HEK293 (cell line): ENCODE data around the gene SLC6A2.

ENCODE experiments used
- GLI2 ChIP-seq: fragments of 450-650 bp; formaldehyde crosslinking; IDR thresholded peaks from 2 replicates; pipeline ENCODE4; 2017; ENCODE audit warnings: missing biosample characterization, missing genetic modification characterization, low read depth, borderline replicate concordance
- MZF1 ChIP-seq: fragments of 450-650 bp; formaldehyde crosslinking; IDR thresholded peaks from 2 replicates; pipeline ENCODE4 v1.5.1; 2017; ENCODE audit warnings: missing biosample characterization, missing genetic modification characterization, borderline replicate concordance
- RBAK ChIP-seq: fragments of 450-650 bp; formaldehyde crosslinking; IDR thresholded peaks from 2 replicates; pipeline ENCODE4 v1.5.1; 2016; ENCODE audit warnings: missing biosample characterization, missing genetic modification characterization
- ZNF132 ChIP-seq: fragments of 450-650 bp; formaldehyde crosslinking; IDR thresholded peaks from 2 replicates; pipeline ENCODE4 v1.5.1; 2017; ENCODE audit warnings: missing biosample characterization, missing genetic modification characterization, borderline replicate concordance
- ZNF302 ChIP-seq: fragments of 450-650 bp; formaldehyde crosslinking; IDR thresholded peaks from 2 replicates; pipeline ENCODE4 v1.5.1; 2016; ENCODE audit warnings: missing biosample characterization, missing genetic modification characterization, low read depth
- ZNF416 ChIP-seq: fragments of 450-650 bp; formaldehyde crosslinking; IDR thresholded peaks from 2 replicates; pipeline ENCODE4 v1.5.1; 2016; ENCODE audit warnings: missing biosample characterization, missing genetic modification characterization
- ZNF571 ChIP-seq: fragments of 450-650 bp; formaldehyde crosslinking; IDR thresholded peaks from 2 replicates; pipeline ENCODE4 v1.5.0; 2017; ENCODE audit warnings: missing biosample characterization, missing genetic modification characterization
- TF ChIP-seq, protein P1 (sequence below): fragments of 450-650 bp; formaldehyde crosslinking; IDR thresholded peaks from 2 replicates; pipeline ENCODE4 v1.5.1; 2016; ENCODE audit warnings: missing biosample characterization, missing genetic modification characterization
- TF ChIP-seq, protein P2 (sequence below): fragments of 450-650 bp; formaldehyde crosslinking; IDR thresholded peaks from 2 replicates; pipeline ENCODE4 v1.5.1; 2016; ENCODE audit warnings: missing biosample characterization, missing genetic modification characterization
- TF ChIP-seq, protein P3 (sequence below): fragments of 450-650 bp; formaldehyde crosslinking; IDR thresholded peaks from 2 replicates; pipeline ENCODE4 v1.5.1; 2016; ENCODE audit warnings: missing biosample characterization, missing genetic modification characterization

DNA sequence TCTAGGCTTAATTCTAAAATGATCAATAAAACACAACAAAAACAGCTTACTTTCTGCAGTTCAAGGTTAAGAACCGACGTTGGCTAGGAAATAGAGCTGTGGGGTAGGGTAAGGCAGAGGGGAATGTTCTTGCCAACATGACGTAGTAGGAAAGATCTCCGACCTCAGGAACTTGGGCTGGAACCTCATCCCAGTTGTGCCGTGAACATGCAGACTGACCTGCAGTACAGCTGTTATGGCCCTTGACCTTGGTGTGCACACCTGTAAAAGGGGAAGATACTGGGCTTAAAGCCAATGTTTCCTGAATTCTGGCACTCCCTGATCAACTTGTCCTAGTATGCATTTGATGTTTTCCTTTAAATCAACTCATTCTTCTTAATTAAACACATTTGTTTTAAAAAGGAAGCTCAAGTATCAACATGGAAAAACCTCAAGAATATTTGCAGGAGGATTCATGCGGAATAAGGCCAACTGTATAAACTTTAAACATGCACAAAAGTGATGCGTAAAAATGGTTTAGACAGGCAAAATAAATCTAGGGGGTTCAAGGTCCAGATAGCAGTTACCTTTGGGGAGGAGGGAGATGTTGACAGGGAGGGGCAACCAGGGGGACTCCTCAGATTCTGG lies 14.2 kb upstream of the SLC6A2 start:
- TF ChIP-seq, protein P1, sequence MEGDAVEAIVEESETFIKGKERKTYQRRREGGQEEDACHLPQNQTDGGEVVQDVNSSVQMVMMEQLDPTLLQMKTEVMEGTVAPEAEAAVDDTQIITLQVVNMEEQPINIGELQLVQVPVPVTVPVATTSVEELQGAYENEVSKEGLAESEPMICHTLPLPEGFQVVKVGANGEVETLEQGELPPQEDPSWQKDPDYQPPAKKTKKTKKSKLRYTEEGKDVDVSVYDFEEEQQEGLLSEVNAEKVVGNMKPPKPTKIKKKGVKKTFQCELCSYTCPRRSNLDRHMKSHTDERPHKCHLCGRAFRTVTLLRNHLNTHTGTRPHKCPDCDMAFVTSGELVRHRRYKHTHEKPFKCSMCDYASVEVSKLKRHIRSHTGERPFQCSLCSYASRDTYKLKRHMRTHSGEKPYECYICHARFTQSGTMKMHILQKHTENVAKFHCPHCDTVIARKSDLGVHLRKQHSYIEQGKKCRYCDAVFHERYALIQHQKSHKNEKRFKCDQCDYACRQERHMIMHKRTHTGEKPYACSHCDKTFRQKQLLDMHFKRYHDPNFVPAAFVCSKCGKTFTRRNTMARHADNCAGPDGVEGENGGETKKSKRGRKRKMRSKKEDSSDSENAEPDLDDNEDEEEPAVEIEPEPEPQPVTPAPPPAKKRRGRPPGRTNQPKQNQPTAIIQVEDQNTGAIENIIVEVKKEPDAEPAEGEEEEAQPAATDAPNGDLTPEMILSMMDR (tag by site-specific recombination): no peak
- TF ChIP-seq MZF1 (tag by site-specific recombination) (no peak), ZNF416 (tag by site-specific recombination) (no peak), RBAK (tag by site-specific recombination) (no peak), ZNF132 (no peak), ZNF571 (tag by site-specific recombination) (no peak), ZNF302 (tag by site-specific recombination) (no peak), GLI2 (tag by site-specific recombination) (no peak)
- TF ChIP-seq, protein P2, sequence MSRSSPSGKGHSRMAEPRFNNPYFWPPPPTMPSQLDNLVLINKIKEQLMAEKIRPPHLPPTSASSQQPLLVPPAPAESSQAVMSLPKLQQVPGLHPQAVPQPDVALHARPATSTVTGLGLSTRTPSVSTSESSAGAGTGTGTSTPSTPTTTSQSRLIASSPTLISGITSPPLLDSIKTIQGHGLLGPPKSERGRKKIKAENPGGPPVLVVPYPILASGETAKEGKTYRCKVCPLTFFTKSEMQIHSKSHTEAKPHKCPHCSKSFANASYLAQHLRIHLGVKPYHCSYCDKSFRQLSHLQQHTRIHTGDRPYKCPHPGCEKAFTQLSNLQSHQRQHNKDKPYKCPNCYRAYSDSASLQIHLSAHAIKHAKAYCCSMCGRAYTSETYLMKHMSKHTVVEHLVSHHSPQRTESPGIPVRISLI (tag by site-specific recombination): no peak
- TF ChIP-seq, protein P3, sequence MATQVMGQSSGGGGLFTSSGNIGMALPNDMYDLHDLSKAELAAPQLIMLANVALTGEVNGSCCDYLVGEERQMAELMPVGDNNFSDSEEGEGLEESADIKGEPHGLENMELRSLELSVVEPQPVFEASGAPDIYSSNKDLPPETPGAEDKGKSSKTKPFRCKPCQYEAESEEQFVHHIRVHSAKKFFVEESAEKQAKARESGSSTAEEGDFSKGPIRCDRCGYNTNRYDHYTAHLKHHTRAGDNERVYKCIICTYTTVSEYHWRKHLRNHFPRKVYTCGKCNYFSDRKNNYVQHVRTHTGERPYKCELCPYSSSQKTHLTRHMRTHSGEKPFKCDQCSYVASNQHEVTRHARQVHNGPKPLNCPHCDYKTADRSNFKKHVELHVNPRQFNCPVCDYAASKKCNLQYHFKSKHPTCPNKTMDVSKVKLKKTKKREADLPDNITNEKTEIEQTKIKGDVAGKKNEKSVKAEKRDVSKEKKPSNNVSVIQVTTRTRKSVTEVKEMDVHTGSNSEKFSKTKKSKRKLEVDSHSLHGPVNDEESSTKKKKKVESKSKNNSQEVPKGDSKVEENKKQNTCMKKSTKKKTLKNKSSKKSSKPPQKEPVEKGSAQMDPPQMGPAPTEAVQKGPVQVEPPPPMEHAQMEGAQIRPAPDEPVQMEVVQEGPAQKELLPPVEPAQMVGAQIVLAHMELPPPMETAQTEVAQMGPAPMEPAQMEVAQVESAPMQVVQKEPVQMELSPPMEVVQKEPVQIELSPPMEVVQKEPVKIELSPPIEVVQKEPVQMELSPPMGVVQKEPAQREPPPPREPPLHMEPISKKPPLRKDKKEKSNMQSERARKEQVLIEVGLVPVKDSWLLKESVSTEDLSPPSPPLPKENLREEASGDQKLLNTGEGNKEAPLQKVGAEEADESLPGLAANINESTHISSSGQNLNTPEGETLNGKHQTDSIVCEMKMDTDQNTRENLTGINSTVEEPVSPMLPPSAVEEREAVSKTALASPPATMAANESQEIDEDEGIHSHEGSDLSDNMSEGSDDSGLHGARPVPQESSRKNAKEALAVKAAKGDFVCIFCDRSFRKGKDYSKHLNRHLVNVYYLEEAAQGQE: no peak
